ENCODE results near the gene MEAK7.

Gene MEAK7

DNA sequence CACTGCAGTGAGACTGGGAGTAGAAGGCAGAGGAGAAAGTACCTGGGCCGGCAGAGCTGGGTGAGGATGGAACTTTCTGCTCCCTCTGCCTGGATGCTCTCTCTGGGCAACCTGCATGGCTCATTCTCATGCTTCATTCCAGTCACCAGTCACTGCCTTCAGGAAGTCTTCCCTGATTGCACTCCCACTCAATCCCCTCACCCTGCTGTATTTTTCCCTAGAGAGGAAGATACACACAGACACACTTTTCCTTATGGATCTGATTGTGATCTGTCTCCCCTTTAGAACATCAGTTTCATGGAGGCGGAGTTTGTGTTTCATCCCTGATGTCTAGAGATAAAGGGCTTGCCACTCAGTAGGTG, 44.9 kb downstream of the MEAK7 start:
- no peak overlapping the region for H4K8ac ChIP-seq (ENCODE audit: low read depth, low read length)
- H3K4ac ChIP-seq (ENCODE audit: low read length): no peak overlapping the region
- no peak overlapping the region for H2BK120ac ChIP-seq (ENCODE audit: low read depth, low read length)
- DNase-seq (ENCODE audit: low spot score): no peak
- no peaks in the 10 kb centered on the region for H3K9me3 ChIP-seq (replicated peaks in 1 of 2; ENCODE audit: control insufficient read depth in 2 of 2, insufficient read depth in 1 of 2, low read depth in 1 of 2, low read length in 2 of 2)
- H3K79me1 ChIP-seq (ENCODE audit: low read depth, low read length): no peaks in the 10 kb centered on the region
- no peak overlapping the region for H4K91ac ChIP-seq (ENCODE audit: low read depth, low read length, poor library complexity)
- no peak overlapping the region for H2BK15ac ChIP-seq (ENCODE audit: low read length)
- no CpG with 5 or more reads among the region's 2 CpGs for WGBS, 2 donors (ENCODE audit: extremely low coverage in 2 of 2, insufficient read length in 2 of 2, insufficient replicate concordance in 1 of 2)
- no peak overlapping the region for H3K14ac ChIP-seq (ENCODE audit: low read length)
- H3K9ac ChIP-seq (ENCODE audit: low read depth, low read length, poor library complexity): no peak overlapping the region
- H3K27ac ChIP-seq (replicated peaks; ENCODE audit: low read length): no peak overlapping the region
- H3K23ac ChIP-seq (ENCODE audit: low read depth, low read length, poor library complexity): no peak overlapping the region
- H3K4me3 ChIP-seq (ENCODE audit: low read length in 2 of 2): no peak overlapping the region
- H2AK5ac ChIP-seq (ENCODE audit: low read depth, low read length): no peak overlapping the region
- H2BK5ac ChIP-seq (ENCODE audit: low read length): no peak overlapping the region
- peaks cover 3 to 5% of the 10 kb centered on the region in 2 donors for H3K36me3 ChIP-seq (replicated peaks in 1 of 2; ENCODE audit: control insufficient read depth in 2 of 2, insufficient read depth in 2 of 2, low read length in 2 of 2)
- H2AFZ ChIP-seq (ENCODE audit: low read length): no peak overlapping the region
- H2BK12ac ChIP-seq (ENCODE audit: low read length): no peak overlapping the region
- peaks cover 0 to 2% of the 10 kb centered on the region in 2 donors for H3K4me1 ChIP-seq (ENCODE audit: control insufficient read depth in 2 of 2, insufficient read depth in 1 of 2, low read depth in 1 of 2, low read length in 2 of 2)
- H3K4me2 ChIP-seq (ENCODE audit: insufficient read depth, low read length, poor library complexity, severe bottlenecking): no peak overlapping the region
- no peak overlapping the region for H3K18ac ChIP-seq (ENCODE audit: low read length)
- H3K27me3 ChIP-seq (ENCODE audit: control insufficient read depth in 3 of 3, insufficient read depth in 3 of 3, low read depth in 1 of 3, low read length in 3 of 3): no peaks in the 10 kb centered on the region

GRCh38 chr16:84458606-84459532, 45.6 kb downstream of the MEAK7 start:
- DNase-seq (ENCODE audit: low spot score): no peak
- Histone ChIP-seq H2BK12ac (ENCODE audit: low read length) (no peak overlapping the region), H2AK5ac (ENCODE audit: low read depth, low read length) (peak overlapping the region; percentile 56), H2BK120ac (ENCODE audit: low read depth, low read length) (no peak overlapping the region), H4K8ac (ENCODE audit: low read depth, low read length) (no peak overlapping the region), H3K4me3 (ENCODE audit: low read length in 2 of 2) (no peak overlapping the region), H2BK15ac (ENCODE audit: low read length) (no peak overlapping the region), H3K9ac (ENCODE audit: low read depth, low read length, poor library complexity) (peak overlapping the region; percentile 70), H3K36me3 (replicated peaks in 1 of 2; ENCODE audit: control insufficient read depth in 2 of 2, insufficient read depth in 2 of 2, low read length in 2 of 2) (peaks cover 3 to 5% of the 10 kb centered on the region in 2 donors), H3K14ac (ENCODE audit: low read length) (peak overlapping the region; percentile 64), H3K23ac (ENCODE audit: low read depth, low read length, poor library complexity) (peak overlapping the region; percentile 57), H3K27ac (replicated peaks; ENCODE audit: low read length) (no peak overlapping the region), H3K4me2 (ENCODE audit: insufficient read depth, low read length, poor library complexity, severe bottlenecking) (no peak overlapping the region), H4K91ac (ENCODE audit: low read depth, low read length, poor library complexity) (no peak overlapping the region), H3K4ac (ENCODE audit: low read length) (no peak overlapping the region), H3K9me3 (replicated peaks in 1 of 2; ENCODE audit: control insufficient read depth in 2 of 2, insufficient read depth in 1 of 2, low read depth in 1 of 2, low read length in 2 of 2) (no peaks in the 10 kb centered on the region), H2AFZ (ENCODE audit: low read length) (no peak overlapping the region), H3K4me1 (ENCODE audit: control insufficient read depth in 2 of 2, insufficient read depth in 1 of 2, low read depth in 1 of 2, low read length in 2 of 2) (peaks cover 0 to 2% of the 10 kb centered on the region in 2 donors), H3K18ac (ENCODE audit: low read length) (peak overlapping the region; percentile 86), H3K27me3 (ENCODE audit: control insufficient read depth in 3 of 3, insufficient read depth in 3 of 3, low read depth in 1 of 3, low read length in 3 of 3) (no peaks in the 10 kb centered on the region), H2BK5ac (ENCODE audit: low read length) (no peak overlapping the region), H3K79me1 (ENCODE audit: low read depth, low read length) (no peaks in the 10 kb centered on the region)
- no CpG with 5 or more reads among the region's 38 CpGs for WGBS, 2 donors (ENCODE audit: extremely low coverage in 2 of 2, insufficient read length in 2 of 2, insufficient replicate concordance in 1 of 2)

DNA sequence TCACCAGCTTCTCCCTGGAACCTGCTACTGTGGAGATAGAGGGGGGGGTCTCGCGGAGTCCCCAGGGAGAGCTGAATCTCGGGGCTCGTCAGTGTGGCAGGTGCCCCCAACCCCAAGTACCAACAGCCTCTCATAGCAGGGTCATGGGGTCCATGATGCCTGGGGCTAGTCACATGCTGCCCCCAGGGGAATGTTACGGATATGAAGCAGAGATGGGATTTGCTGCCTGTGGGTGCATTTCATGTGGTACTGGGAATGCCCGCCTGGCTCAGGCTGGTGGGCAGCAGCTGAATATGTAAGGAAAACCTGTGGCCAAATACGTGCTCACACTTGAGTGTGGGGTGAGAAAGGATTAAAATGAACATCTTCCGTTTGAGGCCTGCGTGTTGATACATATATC, 49.4 kb downstream of the MEAK7 start:
- Histone ChIP-seq H2BK12ac (ENCODE audit: low read length) (no peak overlapping the region), H3K9me3 (replicated peaks in 1 of 2; ENCODE audit: control insufficient read depth in 2 of 2, insufficient read depth in 1 of 2, low read depth in 1 of 2, low read length in 2 of 2) (no peaks in the 10 kb centered on the region), H4K91ac (ENCODE audit: low read depth, low read length, poor library complexity) (no peak overlapping the region), H3K23ac (ENCODE audit: low read depth, low read length, poor library complexity) (no peak overlapping the region), H3K4me1 (ENCODE audit: control insufficient read depth in 2 of 2, insufficient read depth in 1 of 2, low read depth in 1 of 2, low read length in 2 of 2) (peaks cover 0 to 2% of the 10 kb centered on the region in 2 donors), H3K4me2 (ENCODE audit: insufficient read depth, low read length, poor library complexity, severe bottlenecking) (no peak overlapping the region), H3K4me3 (ENCODE audit: low read length in 2 of 2) (no peak overlapping the region), H3K27me3 (ENCODE audit: control insufficient read depth in 3 of 3, insufficient read depth in 3 of 3, low read depth in 1 of 3, low read length in 3 of 3) (no peaks in the 10 kb centered on the region), H3K9ac (ENCODE audit: low read depth, low read length, poor library complexity) (no peak overlapping the region), H3K79me1 (ENCODE audit: low read depth, low read length) (no peaks in the 10 kb centered on the region), H2BK5ac (ENCODE audit: low read length) (no peak overlapping the region), H2BK120ac (ENCODE audit: low read depth, low read length) (no peak overlapping the region), H4K8ac (ENCODE audit: low read depth, low read length) (no peak overlapping the region), H2AK5ac (ENCODE audit: low read depth, low read length) (no peak overlapping the region), H3K4ac (ENCODE audit: low read length) (no peak overlapping the region), H2AFZ (ENCODE audit: low read length) (no peak overlapping the region), H3K14ac (ENCODE audit: low read length) (no peak overlapping the region), H3K18ac (ENCODE audit: low read length) (peak overlapping the region; percentile 20), H3K36me3 (replicated peaks in 1 of 2; ENCODE audit: control insufficient read depth in 2 of 2, insufficient read depth in 2 of 2, low read length in 2 of 2) (peaks cover 0 to 3% of the 10 kb centered on the region in 2 donors), H3K27ac (replicated peaks; ENCODE audit: low read length) (no peak overlapping the region), H2BK15ac (ENCODE audit: low read length) (no peak overlapping the region)
- no peak for DNase-seq (ENCODE audit: low spot score)
- WGBS, 2 donors (ENCODE audit: extremely low coverage in 2 of 2, insufficient read length in 2 of 2, insufficient replicate concordance in 1 of 2): no CpG with 5 or more reads among the region's 9 CpGs

Measured in neuronal stem cell (in vitro differentiated cells).